Ascending aorta (tissue), 2 donors: ENCODE results near the gene SPOUT1. TPM values are rescaled to one million over a fixed set of nuclear protein-coding genes. Genes with fewer than 3 reads are reported as not detected.
"Not testable (repeated sequence)": the region's sequence is repeated elsewhere in the genome, so short reads cannot be mapped to it uniquely, and the experiment has no call there.

Experiments used
- DNase-seq, 2 donors: peaks; one replicate each; pipeline ENCODE4 v3.0.0-alpha.2; 2019; ENCODE audit warnings: low spot score in 2 of 2
- H3K27ac ChIP-seq, 2 donors: fragments of 200-600 bp; sonication (generic); one replicate each; pipeline ENCODE4 v1.5.1; 2016 to 2017; ENCODE audit warnings: mild to moderate bottlenecking in 1 of 2
- H3K27me3 ChIP-seq: fragments of 200-600 bp; sonication (generic); one replicate; pipeline ENCODE4 v1.5.1; 2017
- H3K36me3 ChIP-seq, 2 donors: fragments of 200-600 bp; sonication (generic); one replicate each; pipeline ENCODE4 v1.5.1; 2016
- H3K4me1 ChIP-seq, 2 donors: fragments of 200-600 bp; sonication (generic); one replicate each; pipeline ENCODE4 v1.5.1; 2016 to 2017; ENCODE audit warnings: mild to moderate bottlenecking in 1 of 2
- H3K4me3 ChIP-seq, 2 donors: fragments of 200-600 bp; sonication (generic); one replicate each; pipeline ENCODE4 v1.5.1; 2016 to 2017; ENCODE audit warnings: mild to moderate bottlenecking in 1 of 2
- H3K9me3 ChIP-seq, 2 donors: fragments of 200-600 bp; sonication (generic); one replicate each; pipeline ENCODE4 v1.5.1; 2016
- intact Hi-C: fragments of 100-400 bp; cut with DNase I; formaldehyde crosslinking; loops from one replicate; pipeline ENCODE4 v1.15.1; 2023
- total RNA-seq: library from RNA; depleted of rRNA; stranded (reverse); fragments of >200 nt; gene quantifications from one replicate; pipeline ENCODE4 v1.1.0, GENCODE V29; 2016
- TF ChIP-seq, protein P1 (sequence below), 3 experiments: fragments of 200-600 bp in 2 of 3; fragments of 450-650 bp in 1 of 3; sonication (generic) in 2 of 3; IDR thresholded peaks; one replicate each; pipeline ENCODE4 v1.5.1; 2016 to 2019; ENCODE audit warnings: antibody characterized with exemption in 3 of 3, mild to moderate bottlenecking in 1 of 3, moderate library complexity in 1 of 3

The SPOUT1 gene
- total RNA-seq, 1 donor from 2014 or later: 26.5 TPM

GRCh38 chr9:128847803-128848202 lies 18.2 kb upstream of the SPOUT1 start:
- no peak for DNase-seq
- Histone ChIP-seq H3K27me3 (no peaks in the 10 kb centered on the region), H3K4me3 (no peak overlapping the region), H3K27ac (no peak overlapping the region), H3K4me1 (no peaks in the 10 kb centered on the region), H3K36me3 (peaks cover 2 to 8% of the 10 kb centered on the region in 2 donors), H3K9me3 (no peaks in the 10 kb centered on the region)
- TF ChIP-seq, protein P1, sequence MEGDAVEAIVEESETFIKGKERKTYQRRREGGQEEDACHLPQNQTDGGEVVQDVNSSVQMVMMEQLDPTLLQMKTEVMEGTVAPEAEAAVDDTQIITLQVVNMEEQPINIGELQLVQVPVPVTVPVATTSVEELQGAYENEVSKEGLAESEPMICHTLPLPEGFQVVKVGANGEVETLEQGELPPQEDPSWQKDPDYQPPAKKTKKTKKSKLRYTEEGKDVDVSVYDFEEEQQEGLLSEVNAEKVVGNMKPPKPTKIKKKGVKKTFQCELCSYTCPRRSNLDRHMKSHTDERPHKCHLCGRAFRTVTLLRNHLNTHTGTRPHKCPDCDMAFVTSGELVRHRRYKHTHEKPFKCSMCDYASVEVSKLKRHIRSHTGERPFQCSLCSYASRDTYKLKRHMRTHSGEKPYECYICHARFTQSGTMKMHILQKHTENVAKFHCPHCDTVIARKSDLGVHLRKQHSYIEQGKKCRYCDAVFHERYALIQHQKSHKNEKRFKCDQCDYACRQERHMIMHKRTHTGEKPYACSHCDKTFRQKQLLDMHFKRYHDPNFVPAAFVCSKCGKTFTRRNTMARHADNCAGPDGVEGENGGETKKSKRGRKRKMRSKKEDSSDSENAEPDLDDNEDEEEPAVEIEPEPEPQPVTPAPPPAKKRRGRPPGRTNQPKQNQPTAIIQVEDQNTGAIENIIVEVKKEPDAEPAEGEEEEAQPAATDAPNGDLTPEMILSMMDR (IDR thresholded peaks at IDR 0.05): no peak
- intact Hi-C loops: no loop called here

GRCh38 chr9:128846680-128847030 lies 17.1 kb upstream of the SPOUT1 start:
- intact Hi-C loops: no loop called here
- Histone ChIP-seq H3K9me3 (no peaks in the 10 kb centered on the region), H3K27me3 (no peaks in the 10 kb centered on the region), H3K27ac (no peak overlapping the region), H3K36me3 (peaks cover 10 to 15% of the 10 kb centered on the region in 2 donors), H3K4me1 (no peaks in the 10 kb centered on the region), H3K4me3 (no peak overlapping the region)
- no peak for DNase-seq
- TF ChIP-seq, protein P1 (IDR thresholded peaks at IDR 0.05): no peak

DNA sequence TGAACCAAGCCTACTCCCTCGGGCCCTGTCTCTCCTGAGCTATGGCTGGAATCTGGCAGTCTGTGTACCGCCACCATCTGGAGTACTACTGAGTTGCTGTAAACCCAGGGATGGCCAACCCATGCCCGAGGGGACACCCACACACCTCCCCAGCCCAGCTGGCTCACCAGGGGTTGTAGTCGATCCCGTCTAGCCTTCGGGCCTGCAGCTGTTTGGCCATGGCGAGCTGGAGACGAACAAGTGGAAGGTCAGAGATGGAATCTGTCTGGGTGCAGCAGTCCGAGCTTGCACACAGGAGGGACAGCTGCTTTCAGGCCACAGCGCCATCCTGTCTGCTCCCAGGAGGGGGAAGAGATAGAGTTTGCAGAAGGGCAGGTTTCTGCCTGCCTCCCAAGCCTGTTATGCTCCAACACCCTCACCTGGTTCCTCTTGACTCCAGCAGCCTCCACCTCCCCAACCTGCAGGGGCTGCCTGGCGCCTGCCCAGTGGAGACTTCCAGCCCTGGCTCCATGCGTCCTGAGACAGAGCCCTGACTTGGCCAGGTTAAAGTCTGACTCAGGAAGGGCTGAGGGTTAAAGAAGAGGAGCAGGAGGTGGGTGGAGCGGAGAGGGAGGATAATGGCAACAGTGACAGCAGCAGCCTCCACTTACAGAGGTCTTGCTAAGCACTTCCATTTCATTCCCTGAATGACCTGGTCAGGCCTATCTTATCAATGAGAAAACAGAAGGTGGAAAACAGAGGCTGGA lies 15.8 kb upstream of the SPOUT1 start:
- Histone ChIP-seq H3K9me3 (no peaks in the 10 kb centered on the region), H3K27ac (no peak overlapping the region), H3K4me1 (no peaks in the 10 kb centered on the region), H3K36me3 (peaks cover 10 to 15% of the 10 kb centered on the region in 2 donors), H3K4me3 (no peak overlapping the region), H3K27me3 (no peaks in the 10 kb centered on the region)
- TF ChIP-seq, protein P1 (IDR thresholded peaks at IDR 0.05): no peak
- intact Hi-C loops: no loop called here
- no peak for DNase-seq

DNA sequence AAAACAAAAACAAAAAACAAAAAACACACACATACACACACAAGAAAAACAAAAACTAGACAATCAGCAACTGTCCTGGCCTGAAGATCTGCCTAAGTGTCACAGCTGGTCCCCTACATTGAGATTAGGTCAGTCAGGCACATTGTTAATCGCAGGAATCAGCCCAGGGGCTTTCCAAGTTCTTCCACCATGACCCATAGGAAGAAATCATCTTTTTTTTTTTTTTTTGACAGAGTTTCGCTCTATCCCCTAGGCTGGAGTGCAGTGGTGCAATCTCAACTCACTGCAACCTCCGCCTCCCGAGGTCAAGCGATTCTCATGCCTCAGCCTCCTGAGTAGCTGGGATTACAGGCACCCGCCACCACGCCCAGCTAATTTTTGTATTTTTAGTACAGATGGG lies 13.6 kb upstream of the SPOUT1 start:
- peaks cover 10 to 15% of the 10 kb centered on the region in 2 donors for H3K36me3 ChIP-seq
- H3K27me3 ChIP-seq, DNase-seq, H3K4me1 ChIP-seq, intact Hi-C loops, H3K4me3 ChIP-seq, H3K9me3 ChIP-seq, H3K27ac ChIP-seq: not testable (repeated sequence)

DNA sequence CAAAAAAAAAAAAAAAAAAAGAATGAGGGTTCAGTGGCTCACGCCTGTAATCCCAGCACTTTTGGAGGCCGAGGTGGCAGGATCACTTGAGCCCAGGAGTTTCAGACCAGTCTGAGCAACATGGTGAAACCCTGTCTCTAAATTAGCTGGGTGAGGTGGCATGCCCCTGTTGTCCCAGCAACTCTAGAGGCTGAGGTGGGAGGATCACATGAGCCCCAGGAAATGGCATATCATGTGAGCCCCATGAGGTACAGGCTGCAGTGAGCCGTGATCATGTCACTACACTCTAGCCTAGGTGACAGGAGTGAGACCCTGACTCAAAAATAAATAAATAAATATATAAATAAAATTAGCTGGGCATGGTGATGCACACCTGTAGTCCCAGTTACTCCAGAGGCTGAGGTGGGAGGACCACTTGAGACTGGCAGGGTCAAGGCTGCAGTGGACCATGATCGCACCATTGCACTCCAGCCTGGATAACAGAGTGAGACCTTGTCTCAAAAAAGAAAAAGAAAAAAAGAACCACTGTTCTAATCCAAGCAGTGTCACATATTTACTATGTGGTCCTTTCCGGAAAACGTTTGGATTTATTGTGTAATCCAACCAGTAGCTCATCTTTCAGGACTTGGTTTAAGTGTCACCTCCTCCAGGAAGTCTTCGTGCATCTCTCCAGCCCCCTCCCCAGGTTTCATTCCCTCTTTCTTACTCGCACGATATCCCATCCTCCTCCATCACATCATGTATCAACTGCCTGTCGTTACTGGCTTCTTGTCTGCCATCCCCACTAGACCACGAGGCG lies 12.3 kb upstream of the SPOUT1 start:
- Histone ChIP-seq H3K4me1 (no peaks in the 10 kb centered on the region), H3K27me3 (no peaks in the 10 kb centered on the region), H3K4me3 (no peak overlapping the region), H3K27ac (no peak overlapping the region), H3K36me3 (peaks cover 10 to 15% of the 10 kb centered on the region in 2 donors), H3K9me3 (no peaks in the 10 kb centered on the region)
- TF ChIP-seq, protein P1 (IDR thresholded peaks at IDR 0.05): no peak
- intact Hi-C loops: no loop called here
- DNase-seq: no peak

- Histone ChIP-seq H3K27me3 (no peaks in the 10 kb centered on the region), H3K36me3 (peaks cover 15 to 19% of the 10 kb centered on the region in 2 donors), H3K4me1 (no peaks in the 10 kb centered on the region), H3K27ac (no peak overlapping the region), H3K4me3 (no peak overlapping the region), H3K9me3 (no peaks in the 10 kb centered on the region)
- intact Hi-C loops: no loop called here
- DNase-seq: no peak
- TF ChIP-seq, protein P1 (IDR thresholded peaks at IDR 0.05): no peak
These were observed 10.9 kb upstream of the SPOUT1 start for GRCh38 chr9:128840524-128840923.
